NCI-H2029 (cell line): ENCODE results near the gene TTLL7.
"Not testable (repeated sequence)": the region's sequence is repeated elsewhere in the genome, so short reads cannot be mapped to it uniquely, and the experiment has no call there.

Experiments used
- DNase-seq: peaks from one replicate; lab custom pipeline; 2025; lab: John Stamatoyannopoulos, UW

Gene TTLL7

GRCh38 chr1:83995649-83996048, 3.3 kb downstream of the TTLL7 start:
- DNase-seq = no peak

GRCh38 chr1:83994111-83994510, 4.8 kb downstream of the TTLL7 start:
- no peak for DNase-seq

GRCh38 chr1:83990734-83991133, 8.2 kb downstream of the TTLL7 start:
- no peak for DNase-seq

GRCh38 chr1:83985048-83985447, 13.9 kb downstream of the TTLL7 start:
- no peak for DNase-seq

GRCh38 chr1:83983918-83984317, 15.0 kb downstream of the TTLL7 start:
- not testable (repeated sequence) for DNase-seq

GRCh38 chr1:83978056-83978455, 20.9 kb downstream of the TTLL7 start:
- no peak for DNase-seq

- DNase-seq = no peak
Measured at GRCh38 chr1:83976920-83977319, 22.0 kb downstream of the TTLL7 start.

- no peak for DNase-seq
Measured at GRCh38 chr1:83970802-83971201, 28.1 kb downstream of the TTLL7 start.

DNA sequence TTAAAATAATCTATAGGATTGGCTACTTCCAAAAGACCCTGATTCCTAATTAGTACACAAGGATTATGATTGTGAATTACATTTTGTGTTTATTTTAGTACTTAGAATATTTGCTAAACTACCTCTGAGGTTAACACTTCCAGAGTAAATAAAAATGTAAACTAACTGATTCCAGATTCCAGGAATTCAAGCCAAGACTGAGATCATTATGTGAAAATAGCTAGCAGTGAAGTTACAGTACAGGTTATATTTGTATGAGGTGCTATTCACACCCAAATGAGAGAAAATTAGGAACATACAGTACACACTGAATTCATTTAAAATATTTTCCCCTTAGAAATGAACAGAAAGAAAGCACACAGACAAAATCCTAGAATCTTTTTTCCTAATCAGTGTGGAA, 28.8 kb downstream of the TTLL7 start:
- DNase-seq = peak; percentile 5

DNA sequence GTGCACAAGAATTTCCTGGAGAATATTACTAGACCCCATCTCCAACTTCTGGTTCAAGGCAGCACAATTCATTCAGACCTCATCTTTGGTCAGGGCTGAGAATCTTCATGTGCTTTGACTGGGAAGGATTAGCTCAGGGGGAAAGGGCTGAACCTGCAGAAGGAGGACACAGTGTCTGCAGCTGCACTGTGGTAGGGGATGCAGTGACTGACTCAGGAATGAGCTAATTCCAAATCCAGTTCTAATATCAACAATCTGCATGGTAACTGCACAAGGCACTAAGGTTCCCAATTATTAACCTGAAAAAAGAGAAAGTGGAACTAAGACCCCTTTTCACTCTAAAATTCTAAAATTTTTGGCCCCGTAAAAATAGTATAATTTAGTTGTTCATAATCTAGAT, 31.6 kb downstream of the TTLL7 start:
- DNase-seq = no peak

DNA sequence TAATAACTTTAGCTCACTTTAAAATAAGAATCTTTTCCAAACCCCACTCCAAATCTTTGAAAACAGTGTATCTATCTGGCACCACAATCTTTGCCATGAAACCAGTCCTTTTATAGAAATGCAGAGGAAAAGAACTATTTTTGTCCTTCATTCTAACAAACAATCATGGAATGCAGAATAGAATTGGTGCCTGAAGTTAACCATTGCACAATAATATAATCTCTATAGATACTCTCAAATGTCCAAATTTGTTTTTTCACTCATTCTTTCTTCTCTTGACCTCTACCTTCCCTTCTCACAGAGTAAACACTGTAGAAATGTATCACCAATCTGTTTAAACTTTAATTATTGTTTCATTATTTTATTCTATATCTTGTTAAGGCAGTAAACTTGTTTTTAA, 34.8 kb downstream of the TTLL7 start:
- DNase-seq = no peak

GRCh38 chr1:83961571-83962295, 37.2 kb downstream of the TTLL7 start:
- DNase-seq = no peak

DNA sequence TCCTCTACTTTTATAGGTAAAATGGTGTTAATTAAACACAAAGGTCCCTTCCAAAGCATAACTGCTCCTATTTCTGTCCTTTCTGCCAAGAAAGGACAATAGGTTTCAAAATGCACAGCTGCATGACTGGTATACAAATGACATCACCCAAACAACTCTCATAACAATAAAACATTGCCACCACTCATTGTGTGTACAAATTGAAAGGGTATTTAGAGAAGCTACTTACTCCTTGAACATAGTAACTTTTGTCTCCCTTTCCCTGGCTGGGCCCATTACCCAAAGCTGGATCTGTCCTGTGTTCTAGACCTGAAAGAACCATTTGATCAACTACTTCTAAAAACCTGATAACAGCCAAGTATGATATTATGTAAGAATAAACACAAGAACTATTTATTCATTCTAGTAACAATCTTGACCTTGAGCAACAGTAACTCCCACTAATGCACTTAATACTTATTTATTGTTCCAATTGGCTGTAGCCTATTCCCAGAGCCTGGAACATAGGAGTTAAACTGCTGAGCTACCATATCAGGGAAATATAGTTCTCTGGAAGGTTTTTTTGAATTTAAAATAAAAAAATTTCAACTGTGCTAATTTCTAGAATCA, 38.2 kb downstream of the TTLL7 start:
- DNase-seq = peak; percentile 14

- no peak for DNase-seq
Measured at GRCh38 chr1:83959824-83960498, 39.0 kb downstream of the TTLL7 start.

GRCh38 chr1:83958704-83959103, 40.2 kb downstream of the TTLL7 start:
- no peak for DNase-seq

GRCh38 chr1:83954166-83954823, 44.6 kb downstream of the TTLL7 start:
- DNase-seq = no peak

GRCh38 chr1:83950106-83950661, 48.7 kb downstream of the TTLL7 start:
- DNase-seq = no peak

GRCh38 chr1:83942914-83943313, 56.0 kb downstream of the TTLL7 start:
- no peak for DNase-seq

DNA sequence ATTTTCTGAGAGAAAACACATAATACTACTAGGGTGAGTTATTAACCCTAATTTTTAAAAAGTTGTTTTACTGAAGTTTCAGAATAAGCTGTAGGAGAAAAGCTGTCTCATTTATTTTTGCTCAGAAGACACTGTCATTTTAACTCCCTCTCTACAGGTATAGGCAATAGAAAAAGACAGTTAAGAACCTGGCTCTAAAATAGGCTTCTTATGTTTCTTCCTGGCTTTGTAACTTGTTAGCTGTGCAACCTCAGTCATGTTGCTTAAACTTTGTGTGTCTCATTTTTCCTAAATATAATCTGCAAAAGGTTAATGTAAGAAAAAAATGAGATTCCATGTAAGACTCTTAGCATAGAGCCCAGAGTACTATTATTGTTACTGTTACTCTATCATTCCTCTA, 64.4 kb downstream of the TTLL7 start:
- DNase-seq = no peak

GRCh38 chr1:83932693-83933092, 66.2 kb downstream of the TTLL7 start:
- no peak for DNase-seq

DNA sequence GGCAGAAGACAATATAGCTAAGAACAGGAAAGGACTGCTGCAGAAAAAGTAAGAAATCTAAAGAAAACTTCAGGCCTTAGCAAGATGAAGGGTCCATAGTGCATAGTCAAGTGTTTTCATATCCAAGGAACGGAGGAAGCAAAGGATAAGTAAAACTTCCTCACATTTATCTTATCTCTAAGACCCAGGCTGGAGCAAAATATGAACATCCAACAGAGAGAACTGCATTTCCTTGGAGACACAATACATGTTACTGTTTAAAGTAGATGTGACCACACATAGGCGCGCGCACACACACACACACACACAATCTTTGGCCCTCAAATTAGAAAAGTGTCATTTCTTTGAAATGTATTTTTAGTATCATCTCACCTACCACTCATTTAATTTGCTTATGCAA, 66.7 kb downstream of the TTLL7 start:
- DNase-seq = no peak

DNA sequence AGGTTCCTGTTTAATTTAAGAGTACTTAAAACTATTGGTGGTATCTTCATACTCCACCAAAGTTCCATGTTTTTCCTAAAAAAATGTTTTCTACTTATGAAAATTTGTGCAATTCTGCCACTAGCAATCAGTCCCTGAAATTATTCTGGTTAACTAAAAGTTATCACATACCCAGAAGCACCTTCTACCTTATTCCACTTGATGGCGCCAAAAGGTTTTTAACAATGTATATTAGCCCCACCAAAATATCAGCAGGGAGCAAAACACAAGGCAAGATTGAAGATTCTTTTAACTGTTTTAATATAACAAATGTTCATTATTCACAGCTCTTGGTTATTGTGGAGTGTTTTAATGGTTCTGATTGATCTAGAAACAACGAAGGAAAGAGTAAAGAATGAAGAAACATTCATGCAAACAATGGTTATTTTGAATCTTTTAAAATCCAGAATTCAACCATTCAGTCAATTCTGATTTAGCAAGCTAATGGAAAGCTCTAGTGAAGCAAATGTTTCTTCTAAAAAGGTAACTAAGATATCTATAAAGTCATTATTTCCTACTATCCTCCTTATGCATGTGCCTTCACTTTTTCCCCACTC, 67.2 kb downstream of the TTLL7 start:
- DNase-seq = peak; percentile 19
